Epithelial cell of esophagus (primary cell): Measurements from ENCODE around the gene MTCL3.

ENCODE experiments used
- DNase-seq: peaks from one replicate; pipeline ENCODE4 v3.0.0; 2010; ENCODE audit warnings: low read depth
- H3K4me3 ChIP-seq: 2 replicates; pipeline ENCODE4 v1.5.1; 2011; ENCODE audit warnings: mild to moderate bottlenecking, low read length, control low read depth
- CTCF ChIP-seq: IDR thresholded peaks from 2 replicates; pipeline ENCODE4 v1.5.1; 2011; ENCODE audit warnings: low read depth, mild to moderate bottlenecking, low read length, control low read depth, inconsistent platforms; ENCODE audit not compliant: insufficient read depth; ENCODE audit errors: missing control alignments

The MTCL3 gene

DNA sequence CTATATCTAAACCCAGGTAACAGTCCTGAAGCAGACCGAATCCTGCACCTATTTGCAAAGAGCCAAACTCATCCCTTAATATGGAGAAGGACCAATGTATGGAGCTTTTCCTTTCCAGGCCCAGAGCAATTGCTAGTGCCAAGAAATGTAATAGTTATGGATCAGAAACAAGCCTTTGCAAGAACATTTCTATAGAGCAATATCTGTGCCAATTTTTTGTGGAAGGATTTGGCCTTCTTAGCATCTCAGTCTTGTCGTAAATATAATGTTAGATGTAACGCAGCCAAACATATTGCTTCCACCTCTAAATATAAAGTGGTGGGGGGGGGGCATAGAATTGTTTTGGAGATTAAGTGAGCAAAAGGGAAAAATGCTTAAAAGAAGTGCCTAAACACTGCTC lies 62.7 kb downstream of the MTCL3 start:
- no peak for DNase-seq
- no peak overlapping the region for H3K4me3 ChIP-seq
- TF ChIP-seq CTCF, result no peak

DNA sequence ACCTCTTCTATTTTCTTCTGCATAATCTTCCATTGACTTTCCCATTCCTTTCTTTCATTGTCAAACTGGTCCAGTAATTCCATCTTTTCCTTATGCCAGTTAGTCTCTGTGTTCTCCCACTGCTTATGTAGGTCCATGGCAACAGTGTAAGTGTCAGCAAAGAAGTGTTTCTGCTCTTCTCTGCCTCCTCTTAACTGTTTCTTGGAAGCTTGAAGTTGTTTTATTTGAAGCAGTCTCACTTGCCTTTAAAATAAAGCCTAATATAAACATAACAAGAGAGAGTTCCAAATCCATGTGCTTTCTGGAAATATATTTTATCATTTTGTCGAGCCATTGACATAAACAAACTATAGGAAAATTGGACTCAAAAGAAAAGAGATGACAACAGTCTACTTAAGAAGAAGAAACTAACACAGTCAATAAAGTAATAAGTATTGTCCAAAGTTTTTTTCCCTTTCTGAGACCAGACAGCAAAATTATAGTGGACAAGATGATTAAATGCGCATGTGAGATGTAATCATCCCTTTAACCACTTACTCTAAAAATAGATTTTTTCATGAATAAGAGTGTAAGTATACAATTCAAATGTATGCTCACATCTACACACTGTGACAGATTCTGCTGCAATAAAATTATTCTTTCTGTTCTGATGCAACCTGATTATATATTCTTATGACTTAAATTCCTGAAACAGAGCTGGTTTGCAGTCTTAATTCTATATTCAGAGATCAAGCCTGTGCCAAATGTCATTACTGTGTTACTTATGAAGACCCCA lies 65.1 kb downstream of the MTCL3 start:
- DNase-seq, result no peak
- no peak for TF ChIP-seq CTCF
- no peak overlapping the region for H3K4me3 ChIP-seq

GRCh38 chr6:127452803-127453202 lies 66.3 kb downstream of the MTCL3 start:
- DNase-seq, result no peak
- TF ChIP-seq CTCF, result no peak
- no peak overlapping the region for H3K4me3 ChIP-seq

DNA sequence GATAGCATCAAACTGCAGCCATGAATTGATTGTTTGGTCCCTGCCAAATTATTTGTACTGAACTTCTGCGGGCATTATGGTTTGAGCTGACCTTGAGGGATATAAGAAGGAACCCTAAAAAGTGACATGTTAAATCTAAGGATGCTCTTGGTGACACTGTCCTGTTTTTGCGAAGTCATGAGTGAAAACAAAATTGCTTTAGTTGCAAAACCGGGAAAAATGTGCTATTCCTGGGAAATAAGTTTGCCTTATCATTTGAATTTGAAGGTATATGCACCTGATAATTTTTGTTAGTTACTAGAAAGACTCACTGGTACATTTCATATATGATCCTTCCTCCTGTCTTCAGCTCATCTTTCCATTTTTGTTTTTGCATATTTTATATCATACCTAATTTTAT lies 67.7 kb downstream of the MTCL3 start:
- no peak overlapping the region for H3K4me3 ChIP-seq
- no peak for TF ChIP-seq CTCF
- no peak for DNase-seq

DNA sequence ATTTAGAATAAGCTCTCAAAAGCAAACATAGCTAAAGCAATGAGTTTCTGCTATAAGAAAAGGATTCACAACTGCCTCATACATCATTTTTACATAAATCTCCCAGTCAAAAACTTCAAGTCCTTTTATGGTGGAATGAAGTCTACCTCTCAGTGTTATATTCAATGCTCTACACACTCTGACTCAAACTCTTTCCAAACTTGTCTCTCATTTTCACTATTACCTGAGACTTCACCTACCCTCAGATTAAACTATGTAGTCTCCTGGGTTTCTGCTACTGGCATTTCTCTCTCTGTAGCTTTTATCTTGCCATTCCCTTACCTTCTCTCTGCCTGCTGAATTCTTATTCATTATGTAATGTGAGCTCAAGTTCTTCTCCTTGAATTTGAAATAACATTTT lies 71.4 kb downstream of the MTCL3 start:
- H3K4me3 ChIP-seq, result no peak overlapping the region
- no peak for DNase-seq
- TF ChIP-seq CTCF, result no peak

DNA sequence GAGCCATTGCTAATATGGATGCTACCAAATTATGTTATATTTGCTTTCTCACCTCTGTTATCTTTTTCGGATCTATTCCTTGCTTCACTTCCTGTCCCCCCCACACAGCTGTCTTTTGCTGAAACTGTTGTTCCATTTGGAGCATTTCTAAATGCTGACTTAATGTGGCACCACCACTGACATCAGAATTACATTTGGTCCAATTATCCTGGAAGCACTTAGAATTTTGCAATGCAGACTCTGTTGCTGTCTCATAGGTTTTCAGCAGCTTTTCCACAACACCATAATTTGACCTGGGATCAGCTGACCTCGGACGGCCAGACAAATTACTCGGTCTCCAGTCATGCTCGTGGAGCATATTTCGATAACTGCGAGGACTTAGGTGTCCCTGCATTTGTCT lies 72.8 kb downstream of the MTCL3 start:
- no peak for TF ChIP-seq CTCF
- no peak for DNase-seq
- no peak overlapping the region for H3K4me3 ChIP-seq

DNA sequence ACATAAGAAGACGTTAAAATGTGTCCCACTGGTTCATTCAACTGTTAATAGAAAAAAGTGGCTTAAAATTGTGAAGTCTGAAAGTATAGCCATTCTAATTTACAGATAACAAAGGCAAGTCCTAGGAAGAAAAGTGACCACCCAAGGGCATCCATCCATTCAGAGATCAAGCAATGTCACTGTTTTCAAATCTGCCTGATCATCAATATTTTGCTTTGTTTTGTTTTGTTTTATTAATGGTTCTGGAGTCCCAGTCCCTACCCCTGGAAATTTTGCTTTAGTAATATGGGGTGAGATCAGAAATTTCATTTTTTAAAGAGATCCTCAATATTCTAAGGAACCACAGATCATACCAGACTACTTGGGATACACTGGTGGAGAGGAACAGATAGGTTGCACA lies 77.3 kb downstream of the MTCL3 start:
- no peak overlapping the region for H3K4me3 ChIP-seq
- DNase-seq, result no peak
- TF ChIP-seq CTCF, result no peak
